D721Med (cell line): ENCODE measurements around the gene GGT5.
"Not testable (repeated sequence)": the region's sequence is repeated elsewhere in the genome, so short reads cannot be mapped to it uniquely, and the experiment has no call there.

ENCODE experiments used
- DNase-seq: peaks from one replicate; pipeline ENCODE4 v3.0.0; 2011; ENCODE audit warnings: low spot score; ENCODE audit not compliant: insufficient read length
- FAIRE-seq: peaks from 2 replicates; lab custom pipeline; 2011; peaks lifted over from hg19 to GRCh38; lab: Jason Lieb, UNC
- TF ChIP-seq, protein P1 (sequence below): IDR thresholded peaks from 2 replicates; pipeline ENCODE4 v1.5.1; 2012; ENCODE audit warnings: mild to moderate bottlenecking, control low read depth; ENCODE audit not compliant: insufficient read depth; ENCODE audit errors: missing control alignments

Gene GGT5

GRCh38 chr22:24245030-24245431 is at the start of gene GGT5:
GGT5 (minus strand) TSS chr22:24245082; CDS start chr22:24244725, 357 bp downstream.
- not testable (repeated sequence) for FAIRE-seq, DNase-seq

DNA sequence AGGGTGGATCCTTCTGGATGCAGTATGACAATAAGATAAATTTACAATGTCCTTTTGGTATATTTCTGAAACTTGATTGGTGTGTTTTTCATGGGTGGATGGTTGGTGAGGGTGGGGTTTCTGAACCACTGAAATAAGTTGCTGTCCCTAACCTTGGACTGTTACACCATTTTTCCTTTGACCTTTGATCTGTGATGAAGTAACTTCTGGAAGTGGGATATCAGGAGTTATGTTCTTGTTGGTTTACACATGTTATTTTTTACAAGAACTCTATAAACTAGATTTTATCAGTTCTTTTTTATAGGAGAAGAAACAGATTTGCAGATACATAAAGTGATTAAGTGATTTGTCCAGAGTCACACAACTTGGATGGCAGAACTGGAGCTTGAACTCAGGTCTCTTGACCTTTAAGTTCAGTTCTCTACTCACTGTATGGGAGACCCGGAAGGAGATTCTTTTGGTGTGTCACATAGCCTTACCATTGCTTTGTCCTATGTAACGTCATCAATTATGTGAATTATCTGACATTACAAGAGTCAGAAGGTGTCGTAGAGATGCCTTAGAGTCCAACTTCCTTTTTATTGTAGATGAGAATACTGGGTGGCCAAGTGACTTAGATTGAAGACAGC is 47.4 kb upstream of the GGT5 start:
- not testable (repeated sequence) for DNase-seq, FAIRE-seq

- DNase-seq (no peak), FAIRE-seq (no peak)
- TF ChIP-seq, protein P1, sequence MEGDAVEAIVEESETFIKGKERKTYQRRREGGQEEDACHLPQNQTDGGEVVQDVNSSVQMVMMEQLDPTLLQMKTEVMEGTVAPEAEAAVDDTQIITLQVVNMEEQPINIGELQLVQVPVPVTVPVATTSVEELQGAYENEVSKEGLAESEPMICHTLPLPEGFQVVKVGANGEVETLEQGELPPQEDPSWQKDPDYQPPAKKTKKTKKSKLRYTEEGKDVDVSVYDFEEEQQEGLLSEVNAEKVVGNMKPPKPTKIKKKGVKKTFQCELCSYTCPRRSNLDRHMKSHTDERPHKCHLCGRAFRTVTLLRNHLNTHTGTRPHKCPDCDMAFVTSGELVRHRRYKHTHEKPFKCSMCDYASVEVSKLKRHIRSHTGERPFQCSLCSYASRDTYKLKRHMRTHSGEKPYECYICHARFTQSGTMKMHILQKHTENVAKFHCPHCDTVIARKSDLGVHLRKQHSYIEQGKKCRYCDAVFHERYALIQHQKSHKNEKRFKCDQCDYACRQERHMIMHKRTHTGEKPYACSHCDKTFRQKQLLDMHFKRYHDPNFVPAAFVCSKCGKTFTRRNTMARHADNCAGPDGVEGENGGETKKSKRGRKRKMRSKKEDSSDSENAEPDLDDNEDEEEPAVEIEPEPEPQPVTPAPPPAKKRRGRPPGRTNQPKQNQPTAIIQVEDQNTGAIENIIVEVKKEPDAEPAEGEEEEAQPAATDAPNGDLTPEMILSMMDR, result no peak
Measured at GRCh38 chr22:24291515-24292201, 46.8 kb upstream of the GGT5 start.

- DNase-seq (no peak), FAIRE-seq (no peak)
- TF ChIP-seq, protein P1, result no peak
Measured at GRCh38 chr22:24290459-24290858, 45.6 kb upstream of the GGT5 start.

DNA sequence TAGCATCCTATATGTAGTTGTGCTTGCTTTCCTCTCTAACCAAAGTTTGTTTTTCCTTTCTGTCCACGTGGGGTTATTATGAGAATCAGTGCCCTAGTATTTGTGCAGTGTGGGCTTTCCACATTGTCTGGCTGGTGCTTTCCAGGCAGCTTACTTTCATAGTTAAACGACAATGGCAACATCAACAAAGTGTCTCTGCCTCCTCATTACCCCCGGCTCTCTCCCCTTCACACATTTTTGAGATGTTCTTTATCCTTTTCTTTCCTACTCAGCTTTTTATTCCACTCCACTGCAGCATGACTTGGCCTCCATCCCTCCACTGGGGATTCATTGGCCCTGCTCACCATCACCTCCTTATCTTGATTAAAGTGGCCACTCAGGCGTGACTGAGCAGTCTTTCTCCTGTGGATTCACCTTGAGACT is 44.9 kb upstream of the GGT5 start:
- DNase-seq, result no peak
- TF ChIP-seq, protein P1, result no peak
- FAIRE-seq, result no peak

DNA sequence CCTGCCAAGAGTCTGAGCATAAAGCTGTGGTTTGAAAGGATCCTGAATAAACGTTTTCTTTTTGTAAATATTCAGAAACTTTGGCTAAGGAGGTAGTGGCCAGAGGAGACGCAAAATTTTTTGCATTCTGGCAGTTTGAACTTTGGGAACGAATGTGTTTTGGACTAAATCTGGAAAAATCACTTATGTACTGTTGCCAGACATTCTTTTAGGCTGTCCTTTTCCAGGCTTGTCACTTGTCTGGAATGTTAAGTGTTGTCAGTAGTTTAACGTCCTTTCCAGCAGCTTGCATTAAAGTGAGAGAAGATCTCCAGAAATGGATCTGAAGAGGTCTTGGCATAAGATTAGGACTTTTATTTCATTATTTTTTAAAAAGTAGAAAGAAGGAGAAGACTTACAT is 44.2 kb upstream of the GGT5 start:
- TF ChIP-seq, protein P1, result no peak
- DNase-seq, result no peak
- FAIRE-seq, result no peak

GRCh38 chr22:24287801-24288200 is 42.9 kb upstream of the GGT5 start:
- not testable (repeated sequence) for FAIRE-seq, DNase-seq

GRCh38 chr22:24287212-24287611 is 42.3 kb upstream of the GGT5 start:
- not testable (repeated sequence) for DNase-seq, FAIRE-seq

- no peak for DNase-seq
- TF ChIP-seq, protein P1, result no peak
- no peak for FAIRE-seq
Measured at GRCh38 chr22:24285245-24285644, 40.4 kb upstream of the GGT5 start.
